Measurements from ENCODE around the gene SEC23IP.
"Not testable (repeated sequence)": the region's sequence is repeated elsewhere in the genome, so short reads cannot be mapped to it uniquely, and the experiment has no call there.

SEC23IP gene

DNA sequence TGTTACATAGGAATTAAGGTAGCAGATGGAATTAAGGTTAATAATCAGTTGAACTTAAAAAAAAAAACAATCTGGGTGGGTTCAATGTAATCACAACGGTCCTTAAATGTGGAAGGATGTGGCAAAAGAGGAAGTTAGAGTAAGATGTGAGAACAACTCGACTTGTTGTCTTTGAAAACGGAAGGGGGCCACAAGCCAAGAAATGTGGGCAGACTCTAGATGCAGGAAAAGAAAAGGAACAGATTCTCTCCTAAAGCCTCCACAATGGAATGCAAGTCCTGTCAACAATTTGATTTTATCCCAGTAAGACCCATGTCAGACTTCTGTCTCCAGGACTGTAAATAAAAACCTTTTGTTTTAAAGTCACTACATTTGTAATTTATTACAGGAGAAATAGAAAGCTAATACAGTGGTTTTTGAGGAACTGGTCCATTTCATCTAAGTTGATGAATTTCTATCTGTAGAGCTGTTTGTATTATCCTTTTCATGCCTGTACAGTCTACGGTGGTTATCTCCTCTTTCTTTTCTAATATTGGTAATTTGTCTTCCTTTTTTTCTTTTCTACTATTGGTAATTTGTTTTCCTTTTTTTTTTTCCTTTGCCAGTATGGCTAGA lies 28.5 kb upstream of the SEC23IP start:
- H3K36me3 ChIP-seq (ENCODE audit: control insufficient read depth in 2 of 2, insufficient read depth in 1 of 2, low read length in 2 of 2): peaks cover 9 to 14% of the 10 kb centered on the region in 2 experiments; a peak in 2 of 3 replicates
- no peaks in the 10 kb centered on the region for H3K9me3 ChIP-seq (ENCODE audit: control insufficient read depth, insufficient read depth, low read depth, low read length)
- H3K4me3 ChIP-seq (ENCODE audit: low read depth, low read length): no peak overlapping the region
- H3K27ac ChIP-seq (ENCODE audit: extremely low read depth, low read depth, low read length): no peak overlapping the region
- TF ChIP-seq SETDB1 (IDR thresholded peaks at IDR 0.05; ENCODE audit: insufficient read length, low read length) (peak; percentile 84), ZBTB1 (tag by site-specific recombination; IDR thresholded peaks at IDR 0.05) (no peak), AEBP2 (tag by site-specific recombination; IDR thresholded peaks at IDR 0.05; ENCODE audit: borderline replicate concordance) (no peak), BCL11B (tag by site-specific recombination; IDR thresholded peaks at IDR 0.05; ENCODE audit: low read depth) (no peak), PRDM1 (tag by site-specific recombination; IDR thresholded peaks at IDR 0.05) (peak; percentile 71; the same call in 1 of the 2 replicates), ZNF121 (tag by site-specific recombination; IDR thresholded peaks at IDR 0.05) (no peak)
- CTCF ChIA-PET: interaction anchor here (1.0 to 1.4 kb wide), 3 partner anchors 113 to 256 kb away, joined by 3 to 11 read pairs (median 6); no protein-coding TSS in a partner anchor
- H3K4me1 ChIP-seq (ENCODE audit: control insufficient read depth, insufficient read depth, low read length): peaks cover 14% of the 10 kb centered on the region
- POLR2A ChIA-PET: interaction anchor here (0.5 to 2.0 kb wide), 4 partner anchors 8 to 138 kb away, joined by 3 to 6 read pairs (median 4); partner anchors contain the start of genes INPP5F and MCMBP

DNA sequence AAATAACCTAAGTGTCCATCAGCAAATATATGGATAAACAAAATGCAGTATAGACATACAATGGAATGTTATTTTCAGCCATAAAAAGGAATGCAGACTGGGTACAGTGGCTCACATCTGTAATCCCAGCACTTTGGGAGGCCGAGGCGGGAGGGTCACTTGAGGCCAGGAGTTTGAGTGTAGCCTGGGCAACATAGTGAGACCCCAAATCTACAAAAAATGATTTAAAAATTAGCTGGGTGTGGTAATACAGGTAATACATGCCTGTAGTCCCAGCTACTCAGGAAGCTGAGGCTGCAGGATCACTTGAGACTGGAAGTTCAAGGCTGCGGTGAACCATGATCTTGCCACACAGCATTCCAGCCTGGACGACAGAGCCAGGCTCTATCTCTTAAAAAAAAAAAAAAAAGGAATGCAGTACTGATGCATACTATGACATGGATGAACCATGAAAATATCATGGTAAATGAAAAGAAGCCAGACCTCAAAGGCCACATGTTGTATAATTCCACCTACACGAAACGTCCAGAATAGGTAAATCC lies 26.8 kb upstream of the SEC23IP start:
- Histone ChIP-seq H3K4me3 (ENCODE audit: low read depth, low read length) (no peak overlapping the region), H3K36me3 (ENCODE audit: control insufficient read depth in 2 of 2, insufficient read depth in 1 of 2, low read length in 2 of 2) (peaks cover 9 to 12% of the 10 kb centered on the region in 2 experiments; a peak in 2 of 3 replicates), H3K27ac (ENCODE audit: extremely low read depth, low read depth, low read length) (no peak overlapping the region), H3K4me1 (ENCODE audit: control insufficient read depth, insufficient read depth, low read length) (peaks cover 7% of the 10 kb centered on the region), H3K9me3 (ENCODE audit: control insufficient read depth, insufficient read depth, low read depth, low read length) (no peaks in the 10 kb centered on the region)
- ChIA-PET POLR2A (no interaction called here), CTCF (interaction anchor here (0.6 to 0.9 kb wide), 2 partner anchors 115 to 187 kb away, joined by 3 read pairs; no protein-coding TSS in a partner anchor)
- TF ChIP-seq ZNF121 (tag by site-specific recombination; IDR thresholded peaks at IDR 0.05) (peak; percentile 89), ZNF24 (tag by site-specific recombination; IDR thresholded peaks at IDR 0.05) (no peak), ZBTB6 (tag by site-specific recombination; IDR thresholded peaks at IDR 0.05) (0 out of 2 replicates have a peak, but pooled peaks have one; percentile 12), EGR2 (tag by site-specific recombination; IDR thresholded peaks at IDR 0.05; ENCODE audit: low read depth) (no peak)

- Histone ChIP-seq H3K9me3 (ENCODE audit: control insufficient read depth, insufficient read depth, low read depth, low read length) (no peaks in the 10 kb centered on the region), H3K36me3 (ENCODE audit: control insufficient read depth in 2 of 2, insufficient read depth in 1 of 2, low read length in 2 of 2) (peaks cover 9 to 12% of the 10 kb centered on the region in 2 experiments; a peak in 2 of 3 replicates), H3K4me1 (ENCODE audit: control insufficient read depth, insufficient read depth, low read length) (no peaks in the 10 kb centered on the region; the same call in 1 of the 2 replicates), H3K4me3 (ENCODE audit: low read depth, low read length) (no peak overlapping the region), H3K27ac (ENCODE audit: extremely low read depth, low read depth, low read length) (no peak overlapping the region; the same call in 1 of the 2 replicates)
- TF ChIP-seq ZBTB17 (tag by site-specific recombination; IDR thresholded peaks at IDR 0.05): peak; percentile 74
- TF ChIP-seq GLI4 (tag by site-specific recombination; IDR thresholded peaks at IDR 0.05): no peak
- POLR2A ChIA-PET: interaction anchor here (0.7 to 1.2 kb wide), 2 partner anchors 25 to 723 kb away, joined by 4 to 10 read pairs; partner anchors contain the start of gene SEC23IP
- CTCF ChIA-PET: interaction anchor here (1.6 kb wide), 1 partner anchor 8 kb away, joined by 8 read pairs; no protein-coding TSS in a partner anchor
These were observed 25.2 kb upstream of the SEC23IP start for GRCh38 chr10:119867317-119867716.

DNA sequence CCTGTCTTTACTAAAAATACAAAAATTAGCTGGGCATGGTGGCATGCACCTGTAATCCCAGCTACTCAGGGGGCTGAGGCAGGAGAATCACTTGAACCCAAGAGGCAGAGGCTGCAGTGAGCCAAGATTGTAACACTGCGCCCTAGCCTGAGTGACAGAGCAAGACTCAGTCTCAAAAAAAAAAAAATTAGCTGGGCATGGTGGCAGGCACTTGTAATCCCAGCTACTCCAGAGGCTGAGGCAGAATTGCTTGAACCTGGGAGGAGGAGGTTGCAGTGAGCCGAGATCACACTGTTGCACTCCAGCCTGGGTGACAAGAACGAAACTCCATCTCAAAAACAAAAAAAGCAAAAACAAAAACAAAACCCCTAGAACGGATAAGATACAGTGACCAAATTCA lies 23.1 kb upstream of the SEC23IP start:
- TF ChIP-seq, protein P1, sequence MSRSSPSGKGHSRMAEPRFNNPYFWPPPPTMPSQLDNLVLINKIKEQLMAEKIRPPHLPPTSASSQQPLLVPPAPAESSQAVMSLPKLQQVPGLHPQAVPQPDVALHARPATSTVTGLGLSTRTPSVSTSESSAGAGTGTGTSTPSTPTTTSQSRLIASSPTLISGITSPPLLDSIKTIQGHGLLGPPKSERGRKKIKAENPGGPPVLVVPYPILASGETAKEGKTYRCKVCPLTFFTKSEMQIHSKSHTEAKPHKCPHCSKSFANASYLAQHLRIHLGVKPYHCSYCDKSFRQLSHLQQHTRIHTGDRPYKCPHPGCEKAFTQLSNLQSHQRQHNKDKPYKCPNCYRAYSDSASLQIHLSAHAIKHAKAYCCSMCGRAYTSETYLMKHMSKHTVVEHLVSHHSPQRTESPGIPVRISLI (tag by site-specific recombination; IDR thresholded peaks at IDR 0.05): peak; percentile 56; the same call in 1 of the 2 replicates
- TF ChIP-seq SCRT2 (tag by site-specific recombination; IDR thresholded peaks at IDR 0.05) (peak; percentile 71), ZNF394 (tag by site-specific recombination; IDR thresholded peaks at IDR 0.05; ENCODE audit: borderline replicate concordance) (peak; percentile 90; the same call in 1 of the 2 replicates), OSR2 (tag by site-specific recombination; IDR thresholded peaks at IDR 0.05) (0 out of 2 replicates have a peak, but pooled peaks have one; percentile 37), SCRT1 (tag by site-specific recombination; IDR thresholded peaks at IDR 0.05; ENCODE audit: borderline replicate concordance) (0 out of 2 replicates have a peak, but pooled peaks have one; percentile 42)
- H3K27ac ChIP-seq (ENCODE audit: extremely low read depth, low read depth, low read length); H3K4me3 ChIP-seq (ENCODE audit: low read depth, low read length); POLR2A ChIA-PET; H3K9me3 ChIP-seq (ENCODE audit: control insufficient read depth, insufficient read depth, low read depth, low read length); H3K4me1 ChIP-seq (ENCODE audit: control insufficient read depth, insufficient read depth, low read length): not testable (repeated sequence)
- H3K36me3 ChIP-seq (ENCODE audit: control insufficient read depth in 2 of 2, insufficient read depth in 1 of 2, low read length in 2 of 2): peaks cover 9 to 12% of the 10 kb centered on the region in 2 experiments; a peak in 2 of 3 replicates
- CTCF ChIA-PET: interaction anchor here (0.6 to 3.6 kb wide), 2 partner anchors 10 to 88 kb away, joined by 5 to 31 read pairs; no protein-coding TSS in a partner anchor
